Left kidney (tissue), 2 donors: ENCODE data around the gene TMEM44. TPM values are rescaled to one million over a fixed set of nuclear protein-coding genes. Genes with fewer than 3 reads are reported as not detected.
"Not testable (repeated sequence)": the region's sequence is repeated elsewhere in the genome, so short reads cannot be mapped to it uniquely, and the experiment has no call there.

Experiments
- DNase-seq: peaks from one replicate; pipeline ENCODE4 v3.0.0-alpha.2; 2013
- polyA plus RNA-seq: library from polyadenylated mRNA; unstranded; fragments of 120-200 nt; gene quantifications from one replicate; pipeline ENCODE4 v1.2.1, GENCODE V29; 2013; ENCODE audit not compliant: insufficient read length

TMEM44 gene
- polyA plus RNA-seq, 1 donor, result 22.6 TPM

GRCh38 chr3:194610689-194611088, 22.5 kb downstream of the TMEM44 start:
- no peak for DNase-seq

DNA sequence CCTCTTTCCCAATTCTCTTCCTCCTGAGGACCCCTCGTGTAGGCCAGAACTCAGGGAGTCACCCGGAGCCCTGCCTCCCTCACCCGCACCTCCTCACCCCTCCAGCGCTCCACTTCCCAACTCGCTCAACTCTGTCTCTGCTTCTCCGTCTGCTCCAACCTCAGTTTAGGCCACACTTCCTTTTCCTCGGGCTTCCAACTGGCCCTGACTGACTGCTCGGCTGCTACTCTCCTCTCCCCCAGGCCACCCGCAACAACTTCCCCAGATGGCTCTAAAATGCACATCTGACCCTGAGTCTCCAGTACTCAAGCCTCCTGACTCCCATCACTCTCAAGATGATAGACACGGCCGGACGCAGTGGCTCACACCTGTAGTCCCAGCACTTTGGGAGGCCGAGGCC, 23.6 kb downstream of the TMEM44 start:
- DNase-seq, result no peak

GRCh38 chr3:194608981-194609380, 24.2 kb downstream of the TMEM44 start:
- no peak for DNase-seq

DNA sequence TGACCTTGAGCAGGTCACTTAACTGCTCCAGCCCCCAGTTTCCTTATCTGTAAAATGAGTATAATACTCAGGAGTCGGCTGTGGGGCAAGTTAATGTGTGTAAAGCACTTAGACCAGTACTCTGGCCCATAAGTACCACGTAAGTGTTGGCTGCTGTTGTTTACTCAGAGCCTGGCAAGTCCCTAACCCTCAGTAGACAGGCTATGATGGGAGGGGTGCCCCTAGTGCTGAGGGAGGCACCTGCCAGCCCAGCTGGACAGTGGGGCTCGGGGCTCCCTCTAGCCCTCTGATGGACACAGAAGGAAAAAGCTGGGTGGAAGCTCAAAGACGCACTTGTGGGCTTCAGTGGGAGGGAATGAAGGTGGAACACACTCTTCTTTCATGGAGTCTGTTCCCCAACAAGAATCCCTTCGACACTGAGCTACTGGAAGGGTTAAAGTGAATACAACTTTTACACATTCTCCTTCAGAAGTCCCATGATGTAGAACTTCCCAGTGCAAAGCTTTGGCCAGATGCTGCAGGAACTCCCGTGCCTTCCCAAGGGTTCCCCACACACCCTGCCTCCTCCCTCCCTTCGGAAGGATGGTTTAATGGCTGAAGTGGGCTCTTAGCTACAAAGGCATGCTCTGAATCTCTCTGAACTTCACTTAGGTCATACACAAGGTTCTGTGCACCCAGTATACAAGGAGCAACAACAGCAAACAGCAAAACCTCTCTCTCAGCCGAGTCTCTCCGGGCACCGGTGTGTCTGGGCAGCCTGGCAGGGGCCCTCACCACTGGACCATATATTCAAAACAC, 25.4 kb downstream of the TMEM44 start:
- DNase-seq, result no peak

- no peak for DNase-seq
Measured at GRCh38 chr3:194606941-194607340, 26.3 kb downstream of the TMEM44 start.

DNA sequence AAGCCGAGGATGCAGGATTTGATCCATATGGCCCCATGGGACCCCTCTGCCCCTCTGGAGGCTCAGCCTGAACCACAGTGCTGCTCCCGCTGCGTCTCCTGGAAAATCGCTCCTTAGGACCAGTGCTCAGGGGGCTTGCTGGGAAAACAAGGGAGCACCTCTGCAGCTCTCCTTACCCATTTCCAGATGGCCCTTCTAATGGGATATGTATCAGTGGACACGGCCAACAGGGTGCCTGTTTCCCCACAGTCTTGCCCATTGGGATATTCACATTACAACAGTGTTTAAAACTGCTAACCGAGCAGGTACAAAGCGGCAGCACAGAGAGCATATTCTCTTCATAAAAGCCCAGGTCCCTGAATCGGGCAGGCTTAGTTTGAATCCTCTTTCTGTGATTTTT, 27.1 kb downstream of the TMEM44 start:
- no peak for DNase-seq

DNA sequence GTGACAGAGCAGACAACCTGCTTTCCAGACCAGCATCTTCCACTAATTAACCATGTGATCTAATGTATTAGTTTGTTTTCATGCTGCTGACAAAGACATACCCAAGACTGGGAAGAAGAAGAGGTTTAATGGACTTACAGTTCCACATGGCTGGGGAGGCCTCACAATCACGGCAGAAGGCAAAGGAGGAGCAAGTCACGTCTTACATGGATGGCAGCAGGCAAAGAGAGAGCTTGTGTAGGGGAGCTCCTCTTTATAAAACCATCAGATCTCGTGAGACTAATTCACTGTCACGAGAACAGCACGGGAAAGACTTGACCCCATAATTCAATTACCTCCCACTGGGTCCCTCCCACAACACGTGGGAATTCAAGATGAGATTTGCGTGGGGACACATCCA, 27.9 kb downstream of the TMEM44 start:
- not testable (repeated sequence) for DNase-seq

DNA sequence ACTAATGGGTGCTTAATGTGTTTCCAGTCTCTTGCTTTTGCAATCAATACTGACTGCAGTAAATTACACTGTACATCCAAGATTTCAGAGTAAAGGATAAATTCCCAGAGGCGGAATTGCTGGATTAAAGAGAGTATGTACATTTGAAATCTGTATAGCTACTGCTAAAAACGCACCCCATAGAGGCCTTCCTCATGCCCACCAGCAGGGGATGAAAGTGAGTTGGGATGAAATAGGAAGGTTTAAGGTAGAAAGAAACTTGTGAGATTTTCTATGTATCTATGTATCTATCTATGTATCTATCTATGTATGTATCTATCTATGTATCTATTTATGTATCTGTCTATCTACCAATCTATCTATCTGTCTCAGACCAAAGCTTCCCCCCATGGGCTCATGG, 28.4 kb downstream of the TMEM44 start:
- no peak for DNase-seq

GRCh38 chr3:194604126-194604525, 29.1 kb downstream of the TMEM44 start:
- DNase-seq, result no peak

DNA sequence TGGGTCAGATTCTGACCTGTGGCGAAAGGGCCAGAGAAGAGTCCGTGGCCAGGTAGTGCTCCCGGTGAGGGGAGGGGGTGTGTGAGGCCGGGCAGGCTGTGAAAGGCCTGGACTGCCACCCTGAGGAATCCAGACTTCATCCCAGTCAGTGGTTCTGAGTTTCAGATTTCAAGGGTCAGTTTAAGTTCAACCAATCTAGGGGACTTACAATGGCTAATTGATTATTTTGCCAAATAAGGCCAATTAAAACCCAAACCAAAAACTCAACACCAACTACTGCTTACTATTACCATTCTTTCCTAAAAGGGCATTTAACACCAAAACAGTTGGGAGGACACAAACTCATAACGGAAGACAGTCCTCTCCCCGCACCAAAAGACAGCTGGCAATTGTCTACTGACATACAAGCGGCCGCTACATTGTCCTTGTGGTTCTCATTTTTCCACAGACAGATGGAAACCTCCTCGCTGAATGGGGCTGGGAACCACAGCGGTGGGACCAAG, 30.5 kb downstream of the TMEM44 start:
- peak; percentile 79 for DNase-seq

- DNase-seq, result no peak
Measured at GRCh38 chr3:194598771-194599557, 34.3 kb downstream of the TMEM44 start.

DNA sequence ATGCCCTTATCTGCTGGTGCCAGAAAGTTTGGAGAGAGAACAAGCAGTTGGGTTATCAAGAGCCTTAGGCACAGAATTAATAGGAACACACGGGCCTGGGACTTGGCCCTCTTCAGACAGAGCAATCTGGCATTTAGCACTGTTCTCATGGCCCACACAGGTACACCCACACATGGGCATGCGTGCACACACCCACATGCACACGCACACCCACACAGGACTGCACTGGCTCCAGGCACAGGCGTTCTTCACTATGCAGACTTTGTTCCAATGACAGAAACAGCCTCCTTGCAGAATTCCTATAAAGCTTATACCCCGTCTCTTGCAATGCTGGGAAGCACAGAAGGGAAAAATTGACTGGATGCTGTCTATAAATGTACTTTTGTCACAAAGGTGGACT, 36.3 kb downstream of the TMEM44 start:
- DNase-seq, result no peak

DNA sequence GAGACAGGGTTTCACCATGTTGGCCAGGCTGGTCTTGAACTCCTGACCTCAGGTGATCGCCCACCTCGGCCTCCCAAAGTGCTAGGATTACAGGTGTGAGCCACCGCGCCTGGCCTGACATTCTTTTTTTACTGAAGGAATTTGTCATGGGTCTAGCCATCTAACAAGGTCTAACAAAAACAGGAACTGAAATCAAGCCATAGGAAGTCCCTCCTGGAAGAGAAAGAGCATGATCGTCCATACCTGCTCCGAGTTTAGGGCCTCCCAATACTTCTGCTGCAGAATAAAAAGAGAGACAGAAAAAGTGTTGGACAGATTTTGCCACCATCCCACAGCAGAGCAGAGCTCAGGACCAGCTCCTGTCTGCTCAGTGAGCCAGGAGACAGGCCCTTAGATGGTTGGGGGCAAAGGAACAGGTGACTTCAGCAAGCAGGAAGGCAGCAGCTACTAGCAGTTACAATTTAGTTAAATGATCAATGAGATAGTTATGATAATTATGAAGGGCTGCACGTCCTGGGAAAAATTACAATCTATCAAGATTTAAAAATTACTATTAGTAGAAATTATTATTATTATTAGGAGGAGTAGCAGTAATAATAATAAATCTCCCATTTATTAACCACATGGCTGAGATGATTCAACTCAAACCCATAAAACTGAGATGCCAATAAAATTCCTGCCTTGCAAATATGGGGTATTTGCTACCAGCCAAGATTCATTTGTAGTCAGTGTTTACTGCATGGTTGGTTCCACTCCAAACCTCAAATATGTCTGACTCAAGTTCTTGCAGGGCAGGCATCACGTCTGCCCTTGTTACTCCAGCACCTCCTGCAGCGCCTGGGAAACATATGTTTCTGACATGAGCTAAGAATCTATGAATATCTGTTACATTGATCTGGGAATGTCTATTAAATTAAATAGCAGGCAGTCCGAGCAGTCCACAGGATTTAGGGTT, 40.1 kb downstream of the TMEM44 start:
- no peak for DNase-seq

GRCh38 chr3:194588741-194589140, 44.5 kb downstream of the TMEM44 start:
- no peak for DNase-seq

- DNase-seq, result no peak
Measured at GRCh38 chr3:194588236-194588635, 45.0 kb downstream of the TMEM44 start.

DNA sequence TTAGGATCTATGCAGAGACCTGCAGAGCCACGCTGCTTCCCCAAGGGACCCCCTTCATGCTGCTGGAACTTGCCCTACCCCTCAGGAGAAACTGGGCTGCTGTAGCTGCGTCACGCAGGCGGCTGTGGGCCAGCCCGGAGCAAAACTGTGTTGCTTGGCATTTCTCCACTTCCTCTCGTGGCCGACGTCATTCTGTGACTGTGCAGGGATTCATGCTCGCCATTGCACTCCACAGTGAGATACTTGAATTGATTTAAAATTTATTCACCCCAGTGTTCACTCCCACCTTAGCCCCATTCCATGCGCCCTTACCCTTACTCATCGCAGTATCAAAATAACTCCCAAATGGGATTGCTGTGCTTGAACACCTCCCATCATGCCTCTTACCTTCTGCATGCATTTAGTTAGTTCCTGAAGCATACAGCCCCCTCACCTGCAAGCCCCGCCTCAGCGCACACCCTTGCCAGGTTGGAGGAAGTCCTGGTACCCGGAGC, 45.7 kb downstream of the TMEM44 start:
- DNase-seq, result no peak

GRCh38 chr3:194586836-194587235, 46.4 kb downstream of the TMEM44 start:
- no peak for DNase-seq

GRCh38 chr3:194585880-194586281, 47.3 kb downstream of the TMEM44 start:
- DNase-seq, result no peak

- no peak for DNase-seq
Measured at GRCh38 chr3:194584866-194585265, 48.4 kb downstream of the TMEM44 start.

- DNase-seq, result no peak
Measured at GRCh38 chr3:194584320-194584776, 48.9 kb downstream of the TMEM44 start.

GRCh38 chr3:194582196-194582905, 50.9 kb downstream of the TMEM44 start:
- DNase-seq, result no peak
